Immature natural killer cell (primary cell): Measurements from ENCODE around the gene UST. TPM values are rescaled to one million over a fixed set of nuclear protein-coding genes. Genes with fewer than 3 reads are reported as not detected.
A peak's percentile ranks its signal among the peaks of the same experiment; 100 is the strongest.

Source experiments
- DNase-seq, 3 donors: peaks; one replicate each; pipeline ENCODE4 v3.0.0; 2022; ENCODE audit warnings: mixed read lengths in 1 of 3
- H3K27ac Mint-ChIP-seq, 6 donors: one replicate each; pipeline ENCODE4 v1.8.0; 2020; ENCODE audit warnings: mixed read lengths in 6 of 6, mild to moderate bottlenecking in 5 of 6, inconsistent platforms in 4 of 6, moderate library complexity in 3 of 6
- H3K27me3 Mint-ChIP-seq, 3 donors: one replicate each; pipeline ENCODE4 v1.8.0; 2020 to 2021; ENCODE audit warnings: low read depth in 3 of 3, mild to moderate bottlenecking in 3 of 3, mixed read lengths in 3 of 3, moderate library complexity in 3 of 3, inconsistent platforms in 1 of 3
- H3K36me3 Mint-ChIP-seq, 3 donors: one replicate each; pipeline ENCODE4 v1.8.0; 2020; ENCODE audit warnings: mixed read lengths in 3 of 3, inconsistent platforms in 2 of 3, mild to moderate bottlenecking in 2 of 3
- H3K4me1 Mint-ChIP-seq, 2 donors: one replicate each; pipeline ENCODE4 v1.8.0; 2020; ENCODE audit warnings: inconsistent platforms in 2 of 2, mild to moderate bottlenecking in 2 of 2, mixed read lengths in 2 of 2, moderate library complexity in 1 of 2
- H3K4me3 Mint-ChIP-seq, 5 donors: one replicate each; pipeline ENCODE4 v1.8.0; 2020; ENCODE audit warnings: mild to moderate bottlenecking in 5 of 5, mixed read lengths in 5 of 5, inconsistent platforms in 3 of 5, moderate library complexity in 3 of 5
- H3K9me3 Mint-ChIP-seq, 6 donors: one replicate each; pipeline ENCODE4 v1.8.0; 2020; ENCODE audit warnings: mild to moderate bottlenecking in 6 of 6, mixed read lengths in 6 of 6, inconsistent platforms in 4 of 6, moderate library complexity in 3 of 6
- polyA plus RNA-seq, 3 donors: library from polyadenylated mRNA; unstranded; fragments of 300-500 nt; fragmentation: Illumina TruSeq; gene quantifications; one replicate each; pipeline ENCODE4 v1.2.3, GENCODE V29; 2021

Gene UST
- polyA plus RNA-seq, 3 donors from 2014 or later: 3.7 to 6.9 (median 6.3) TPM

DNA sequence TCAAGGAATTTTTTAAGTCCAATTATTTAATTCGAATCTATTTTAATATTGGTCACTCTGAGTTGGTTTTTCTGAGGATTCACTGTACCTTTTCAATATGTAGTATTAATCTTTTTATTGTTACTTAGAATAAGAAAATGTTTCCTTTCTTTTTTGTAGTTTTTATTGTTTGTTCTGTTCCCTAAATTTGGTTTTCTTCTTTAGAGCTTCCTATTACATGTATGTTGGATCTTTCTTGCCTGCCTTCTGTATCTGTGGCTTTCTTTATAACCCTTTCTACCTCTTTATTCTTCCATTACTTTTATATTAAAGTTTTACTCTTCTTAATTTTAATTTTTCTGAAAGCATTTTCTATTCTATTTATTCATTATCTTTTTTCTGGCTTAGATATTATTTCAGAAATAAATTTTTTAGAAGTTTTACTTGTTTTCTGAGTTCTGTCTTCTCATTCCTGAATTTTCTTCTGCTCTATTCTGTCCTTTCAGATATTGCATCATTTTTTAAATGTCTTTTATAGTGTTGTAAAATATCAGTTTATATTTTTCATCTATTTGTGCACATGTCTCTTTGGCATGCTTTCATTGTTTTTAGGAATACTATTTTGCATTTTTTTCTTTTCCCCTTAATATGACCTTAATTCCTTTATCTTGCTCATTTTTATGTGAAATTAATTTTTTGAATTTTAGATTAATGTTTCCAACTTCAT is 33.6 kb upstream of the UST start:
- DNase-seq: no peak
- H3K27me3 Mint-ChIP-seq: peaks cover 2 to 15% (median 10%) of the 10 kb centered on the region in 3 donors
- no peak overlapping the region for H3K4me3 Mint-ChIP-seq
- no peaks in the 10 kb centered on the region for H3K4me1 Mint-ChIP-seq
- peaks cover 7 to 20% (median 12%) of the 10 kb centered on the region in 6 donors for H3K9me3 Mint-ChIP-seq
- no peak overlapping the region for H3K27ac Mint-ChIP-seq
- peaks cover 4 to 11% (median 8%) of the 10 kb centered on the region in 3 donors for H3K36me3 Mint-ChIP-seq

DNA sequence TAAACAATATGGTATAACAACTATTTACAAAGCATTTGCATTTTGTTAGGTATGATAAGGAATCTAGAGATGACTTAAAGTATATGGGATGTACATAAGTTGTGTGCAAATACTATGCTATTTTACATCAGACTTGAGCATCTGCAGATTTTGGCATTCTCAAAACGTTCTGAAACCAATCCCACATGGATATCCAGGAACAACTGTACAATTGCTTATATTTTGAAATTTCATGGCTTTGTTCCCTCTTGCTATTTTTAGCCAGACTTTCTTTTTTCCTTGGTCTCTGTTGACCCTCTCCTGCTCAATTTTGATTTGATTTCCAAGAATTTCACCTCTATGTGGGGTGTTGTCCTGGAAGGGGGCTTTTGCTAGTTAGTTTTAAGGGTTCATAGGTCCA is 32.9 kb upstream of the UST start:
- Mint-ChIP-seq H3K9me3 (peaks cover 7 to 20% (median 12%) of the 10 kb centered on the region in 6 donors), H3K4me3 (no peak overlapping the region), H3K27ac (no peak overlapping the region), H3K4me1 (no peaks in the 10 kb centered on the region), H3K36me3 (peaks cover 4 to 11% (median 8%) of the 10 kb centered on the region in 3 donors), H3K27me3 (peaks cover 2 to 15% (median 9%) of the 10 kb centered on the region in 3 donors)
- no peak for DNase-seq

DNA sequence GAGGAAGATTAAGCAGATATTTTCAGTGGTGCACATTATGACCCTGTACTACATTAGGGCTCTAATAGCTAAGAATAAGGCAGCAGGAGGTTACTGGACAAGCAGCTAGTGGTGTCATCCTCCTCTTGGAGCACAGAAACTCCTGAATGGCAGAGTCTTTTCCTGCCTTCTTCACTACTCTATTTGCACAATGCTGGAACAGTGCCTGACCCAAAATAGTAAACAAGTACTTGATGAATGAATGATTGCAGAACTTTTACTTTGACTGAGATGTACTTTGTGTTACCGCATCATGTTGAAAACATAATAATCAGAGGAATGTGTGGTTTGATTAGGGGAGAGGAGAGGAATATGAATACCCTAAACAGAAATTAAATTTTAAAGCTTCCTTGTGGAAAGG is 30.0 kb upstream of the UST start:
- DNase-seq: no peak
- peaks cover 4 to 11% (median 8%) of the 10 kb centered on the region in 3 donors for H3K36me3 Mint-ChIP-seq
- H3K27ac Mint-ChIP-seq: no peak overlapping the region
- H3K27me3 Mint-ChIP-seq: peaks cover 6 to 12% (median 7%) of the 10 kb centered on the region in 3 donors
- no peak overlapping the region for H3K4me3 Mint-ChIP-seq
- peaks cover 7 to 20% (median 11%) of the 10 kb centered on the region in 6 donors for H3K9me3 Mint-ChIP-seq
- H3K4me1 Mint-ChIP-seq: no peaks in the 10 kb centered on the region

DNA sequence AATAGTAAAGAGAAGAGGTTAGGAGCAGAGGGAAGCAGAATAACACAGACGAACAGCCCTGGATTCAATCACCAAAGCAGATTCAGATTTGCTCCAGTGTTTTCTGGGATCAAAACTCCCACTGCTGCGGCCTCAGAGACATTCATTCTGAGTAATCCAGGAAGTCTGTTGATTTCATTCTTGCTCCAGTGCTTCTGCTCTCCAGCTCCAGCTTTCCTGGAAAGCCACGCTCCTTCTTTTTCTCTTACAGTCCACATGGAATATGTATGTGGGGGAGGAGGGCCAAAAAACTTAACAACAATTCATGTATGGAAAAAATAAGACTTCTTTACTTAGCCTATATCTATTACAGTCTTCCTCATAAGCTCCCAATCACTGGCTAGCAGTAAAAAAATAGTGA is 26.4 kb upstream of the UST start:
- peaks cover 0 to 3% (median 0%) of the 10 kb centered on the region in 6 donors for H3K9me3 Mint-ChIP-seq

DNA sequence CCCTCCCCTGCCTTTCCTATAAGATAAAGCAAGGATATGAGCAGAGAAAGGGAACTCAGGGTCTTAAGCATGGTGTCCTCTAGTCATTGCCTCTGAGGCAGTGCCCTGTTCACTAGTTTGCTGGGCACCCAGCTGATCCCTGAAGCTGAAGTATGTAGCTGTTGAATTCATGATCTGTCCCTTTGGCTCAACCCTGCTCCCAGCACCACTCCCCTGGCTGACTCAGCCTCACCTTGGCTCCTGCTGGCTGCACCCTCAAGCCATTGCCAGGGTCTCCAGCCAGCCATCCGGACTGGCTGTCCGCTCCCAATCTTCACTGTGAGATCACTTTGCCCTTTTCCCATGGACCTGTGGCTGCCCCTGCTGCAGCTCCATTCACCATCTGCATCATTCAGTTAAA is 25.9 kb upstream of the UST start:
- no peak for DNase-seq
- peaks cover 0 to 3% (median 0%) of the 10 kb centered on the region in 6 donors for H3K9me3 Mint-ChIP-seq
- H3K27me3 Mint-ChIP-seq: peaks cover 3 to 9% (median 6%) of the 10 kb centered on the region in 3 donors
- H3K4me1 Mint-ChIP-seq: no peaks in the 10 kb centered on the region
- H3K27ac Mint-ChIP-seq: no peak overlapping the region
- no peak overlapping the region for H3K4me3 Mint-ChIP-seq
- peaks cover 0 to 3% (median 0%) of the 10 kb centered on the region in 3 donors for H3K36me3 Mint-ChIP-seq

More for the DNA sequence above, 26.4 kb upstream of the UST start:
- H3K4me3 Mint-ChIP-seq: no peak overlapping the region
- H3K36me3 Mint-ChIP-seq: peaks cover 0 to 3% (median 0%) of the 10 kb centered on the region in 3 donors
- H3K27ac Mint-ChIP-seq: no peak overlapping the region
- peaks cover 2 to 9% (median 6%) of the 10 kb centered on the region in 3 donors for H3K27me3 Mint-ChIP-seq
- H3K4me1 Mint-ChIP-seq: no peaks in the 10 kb centered on the region
- no peak for DNase-seq

DNA sequence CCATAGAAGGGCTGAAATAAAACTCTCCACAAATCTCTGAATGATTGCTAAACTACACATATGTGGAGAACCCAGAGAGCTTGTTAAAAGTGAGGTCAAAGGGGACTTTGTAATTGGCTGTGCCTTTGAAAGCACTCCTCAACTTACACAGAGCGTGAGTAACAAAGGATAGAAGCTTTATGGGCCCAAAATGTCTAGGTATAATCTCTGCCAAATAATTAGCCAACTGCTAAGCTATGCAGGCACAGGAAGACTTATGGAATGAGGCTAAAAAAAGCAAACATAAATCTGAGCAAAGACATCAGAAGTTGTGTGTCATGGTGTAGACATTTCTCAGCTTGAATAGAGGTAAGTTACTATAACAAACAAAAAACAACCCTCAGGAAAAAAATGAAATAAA is 23.3 kb upstream of the UST start:
- Mint-ChIP-seq H3K27me3 (peaks cover 5 to 10% (median 9%) of the 10 kb centered on the region in 3 donors), H3K9me3 (peaks cover 0 to 3% (median 1%) of the 10 kb centered on the region in 6 donors), H3K4me1 (no peaks in the 10 kb centered on the region), H3K4me3 (no peak overlapping the region), H3K36me3 (peaks cover 0 to 3% (median 3%) of the 10 kb centered on the region in 3 donors), H3K27ac (no peak overlapping the region)
- DNase-seq: no peak

DNA sequence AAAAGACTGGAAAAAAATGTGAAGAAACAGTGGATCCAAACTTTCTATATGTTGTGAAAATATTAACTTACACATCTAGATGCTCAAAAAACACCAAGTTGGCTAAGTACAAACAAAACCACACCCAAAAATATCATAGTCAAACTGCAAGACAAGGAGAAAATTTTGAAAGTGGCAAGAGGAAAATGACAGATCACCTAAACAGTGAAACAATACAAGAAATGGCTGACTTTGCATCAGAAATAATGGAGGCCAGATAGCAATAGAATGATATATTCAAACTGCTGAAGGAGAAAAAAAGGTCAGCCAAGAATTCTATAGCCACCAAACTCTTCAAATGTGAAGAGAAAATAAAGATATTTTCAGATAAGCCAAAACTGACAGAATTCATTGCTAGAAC is 22.4 kb upstream of the UST start:
- Mint-ChIP-seq H3K9me3 (peaks cover 0 to 3% (median 1%) of the 10 kb centered on the region in 6 donors), H3K4me3 (no peak overlapping the region), H3K4me1 (no peaks in the 10 kb centered on the region), H3K27me3 (peaks cover 8 to 10% (median 9%) of the 10 kb centered on the region in 3 donors), H3K36me3 (peaks cover 0 to 3% (median 3%) of the 10 kb centered on the region in 3 donors), H3K27ac (no peak overlapping the region)
- no peak for DNase-seq

DNA sequence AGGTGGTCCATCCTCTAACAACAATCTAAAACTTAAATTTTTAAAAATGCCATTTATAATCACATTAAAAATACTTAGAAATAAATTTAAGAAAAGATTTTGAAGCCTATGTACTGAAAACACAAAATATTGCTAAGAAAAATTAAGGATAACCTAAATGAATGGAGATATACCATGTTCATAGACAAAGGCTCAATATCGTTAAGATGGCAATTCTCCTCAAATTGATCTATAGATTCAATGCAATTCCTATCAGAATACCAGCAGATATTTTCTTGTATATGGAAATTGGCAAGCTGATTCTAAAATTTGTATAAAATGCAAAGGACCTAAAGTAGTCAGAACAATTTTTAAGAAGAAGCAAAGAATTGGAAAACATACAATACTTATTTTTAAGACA is 19.7 kb upstream of the UST start:
- H3K36me3 Mint-ChIP-seq: peaks cover 0 to 3% (median 3%) of the 10 kb centered on the region in 3 donors
- peaks cover 0 to 3% (median 1%) of the 10 kb centered on the region in 6 donors for H3K9me3 Mint-ChIP-seq
- DNase-seq: no peak
- no peak overlapping the region for H3K4me3 Mint-ChIP-seq
- H3K27ac Mint-ChIP-seq: no peak overlapping the region
- H3K27me3 Mint-ChIP-seq: peaks cover 5 to 7% (median 6%) of the 10 kb centered on the region in 3 donors
- no peaks in the 10 kb centered on the region for H3K4me1 Mint-ChIP-seq

DNA sequence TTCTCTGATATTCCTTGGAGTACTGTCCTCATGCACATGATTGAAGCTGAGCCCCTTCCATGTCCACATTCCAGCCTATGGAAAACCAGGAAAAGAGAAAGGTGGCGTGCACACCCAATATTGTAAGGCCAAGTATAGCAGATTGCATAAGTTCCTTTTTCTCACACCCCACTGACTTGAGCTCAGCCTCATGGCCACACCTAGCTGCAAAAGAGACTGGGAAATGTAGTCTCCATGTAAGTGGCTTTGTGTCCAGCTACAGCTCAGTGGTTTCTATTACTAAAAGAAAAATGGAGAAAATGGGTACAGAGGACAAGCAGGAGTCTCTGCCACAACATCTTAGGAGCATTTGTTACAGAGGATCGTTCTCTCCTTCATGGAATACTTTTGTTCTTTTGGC is 10.8 kb upstream of the UST start:
- Mint-ChIP-seq H3K4me3 (no peak overlapping the region), H3K9me3 (no peaks in the 10 kb centered on the region), H3K36me3 (no peaks in the 10 kb centered on the region), H3K4me1 (peaks cover 0 to 4% of the 10 kb centered on the region in 2 donors), H3K27me3 (peaks cover 0 to 2% (median 0%) of the 10 kb centered on the region in 3 donors), H3K27ac (no peak overlapping the region)
- no peak for DNase-seq

DNA sequence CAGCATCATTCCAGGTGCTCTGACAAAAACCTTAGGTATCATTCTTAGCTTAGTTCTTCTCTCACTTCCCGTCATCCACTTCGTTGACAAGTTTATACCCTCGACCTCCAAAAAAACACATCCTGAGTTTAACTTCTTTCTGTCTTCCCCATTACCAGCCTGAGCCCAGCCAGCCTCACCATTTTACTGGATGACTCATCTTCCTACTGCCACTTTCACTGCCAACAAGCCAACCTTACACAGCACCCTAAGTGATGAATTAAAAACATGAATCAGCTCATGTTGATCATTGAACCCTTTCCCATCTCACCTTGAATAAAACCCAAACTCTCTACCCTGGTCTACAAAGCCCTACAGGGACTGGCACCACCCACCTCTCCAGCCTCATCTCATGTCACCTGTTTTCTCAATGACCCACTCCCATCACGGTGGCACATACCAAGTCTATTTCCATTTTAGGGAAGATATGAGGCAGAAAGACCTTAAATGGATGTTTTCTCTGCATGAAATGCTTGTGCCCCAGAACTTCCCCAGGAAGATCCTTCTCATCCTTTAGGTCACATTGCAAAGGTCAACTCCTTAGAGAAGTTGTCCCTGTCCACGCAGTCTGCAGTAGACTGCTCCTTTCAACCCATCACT is 9.9 kb upstream of the UST start:
- no peaks in the 10 kb centered on the region for H3K9me3 Mint-ChIP-seq
- no peak for DNase-seq
- H3K4me1 Mint-ChIP-seq: peaks cover 0 to 4% of the 10 kb centered on the region in 2 donors
- no peak overlapping the region for H3K4me3 Mint-ChIP-seq
- no peaks in the 10 kb centered on the region for H3K36me3 Mint-ChIP-seq
- H3K27ac Mint-ChIP-seq: no peak overlapping the region
- H3K27me3 Mint-ChIP-seq: peaks cover 0 to 2% (median 0%) of the 10 kb centered on the region in 3 donors

DNA sequence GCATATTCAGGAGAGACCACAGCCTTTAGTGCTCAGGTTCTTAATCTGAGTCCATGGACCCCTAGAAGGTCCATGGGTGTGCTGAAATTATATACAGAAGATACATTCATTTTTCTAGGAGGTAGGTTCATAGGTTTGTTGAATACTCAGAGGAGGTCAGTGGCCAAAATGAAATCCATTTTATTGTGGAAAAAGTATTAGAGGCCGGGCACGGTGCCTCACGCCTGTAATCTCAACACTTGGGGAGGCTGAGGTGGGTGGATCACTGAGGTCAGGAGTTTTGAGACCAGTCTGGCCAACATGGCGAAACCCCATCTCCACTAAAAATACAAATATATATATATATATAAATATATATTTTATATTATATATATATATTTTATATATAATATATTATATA is 9.0 kb upstream of the UST start:
- H3K27ac Mint-ChIP-seq: no peak overlapping the region
- no peaks in the 10 kb centered on the region for H3K36me3 Mint-ChIP-seq
- H3K4me1 Mint-ChIP-seq: peaks cover 0 to 4% of the 10 kb centered on the region in 2 donors
- H3K9me3 Mint-ChIP-seq: no peaks in the 10 kb centered on the region
- DNase-seq: no peak
- H3K4me3 Mint-ChIP-seq: no peak overlapping the region
- peaks cover 0 to 2% (median 0%) of the 10 kb centered on the region in 3 donors for H3K27me3 Mint-ChIP-seq

DNA sequence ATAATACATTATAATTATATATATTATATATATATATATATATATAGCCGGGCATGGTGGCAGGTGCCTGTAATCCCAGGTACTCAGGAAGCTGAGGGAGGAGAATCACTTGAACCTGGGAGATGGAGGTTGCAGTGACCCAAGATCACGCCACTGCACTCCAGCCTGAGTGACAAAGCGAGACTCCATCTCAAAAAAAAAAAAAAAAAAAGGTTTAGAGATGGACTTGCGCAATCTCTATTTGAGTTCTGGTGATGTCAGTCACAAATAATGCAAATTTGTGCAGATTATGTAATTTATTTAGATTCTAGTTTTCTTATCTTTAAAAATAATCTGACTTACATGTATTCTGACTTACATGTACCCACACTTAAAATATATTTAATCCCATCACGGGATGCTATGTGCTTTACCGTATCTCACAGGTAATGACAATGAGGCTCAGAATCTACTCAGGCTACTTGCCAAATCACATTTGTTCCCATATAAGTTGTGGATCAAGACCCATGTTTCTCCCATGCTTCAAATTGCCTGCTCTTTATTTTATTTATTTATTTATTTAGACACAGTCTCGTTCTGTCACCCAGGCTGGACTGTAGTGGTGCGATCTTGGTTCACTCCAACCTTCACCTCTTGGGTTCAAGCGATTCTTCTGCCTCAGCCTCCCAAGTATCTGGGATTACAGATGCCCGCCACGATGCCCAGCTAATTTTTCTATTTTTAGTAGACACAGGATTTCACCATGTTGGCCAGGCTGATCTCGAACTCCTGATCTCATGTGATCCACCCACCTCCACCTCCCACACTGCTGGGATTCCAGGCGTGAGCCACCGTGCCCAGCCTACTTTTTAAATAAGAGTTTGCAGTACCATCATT is 7.6 kb upstream of the UST start:
- H3K27ac Mint-ChIP-seq: no peak overlapping the region
- H3K9me3 Mint-ChIP-seq: no peaks in the 10 kb centered on the region
- no peaks in the 10 kb centered on the region for H3K36me3 Mint-ChIP-seq
- peaks cover 0 to 2% (median 0%) of the 10 kb centered on the region in 3 donors for H3K27me3 Mint-ChIP-seq
- no peak overlapping the region for H3K4me3 Mint-ChIP-seq
- no peak for DNase-seq
- peaks cover 0 to 4% of the 10 kb centered on the region in 2 donors for H3K4me1 Mint-ChIP-seq

DNA sequence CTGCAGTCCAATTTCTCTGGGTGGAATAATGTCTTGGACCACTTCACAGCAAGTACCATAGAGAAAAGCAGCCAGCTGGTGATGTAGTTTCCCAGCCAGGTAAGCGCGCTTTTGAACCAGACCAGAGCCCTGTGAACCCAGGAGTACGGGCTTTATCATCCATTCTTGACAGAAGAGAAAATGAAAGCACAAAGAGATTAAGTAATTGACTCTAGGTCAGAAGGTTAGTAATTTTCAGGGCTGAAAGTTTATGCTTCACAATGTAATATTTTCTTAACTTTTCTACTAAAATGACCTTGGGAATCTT is 7.1 kb upstream of the UST start:
- no peaks in the 10 kb centered on the region for H3K36me3 Mint-ChIP-seq
- H3K4me3 Mint-ChIP-seq: no peak overlapping the region
- peaks cover 0 to 2% (median 0%) of the 10 kb centered on the region in 3 donors for H3K27me3 Mint-ChIP-seq
- peak overlapping the region in 1 of 6 donors; percentile 9 for H3K27ac Mint-ChIP-seq
- no peaks in the 10 kb centered on the region for H3K9me3 Mint-ChIP-seq
- peaks cover 0 to 4% of the 10 kb centered on the region in 2 donors for H3K4me1 Mint-ChIP-seq
- no peak for DNase-seq

DNA sequence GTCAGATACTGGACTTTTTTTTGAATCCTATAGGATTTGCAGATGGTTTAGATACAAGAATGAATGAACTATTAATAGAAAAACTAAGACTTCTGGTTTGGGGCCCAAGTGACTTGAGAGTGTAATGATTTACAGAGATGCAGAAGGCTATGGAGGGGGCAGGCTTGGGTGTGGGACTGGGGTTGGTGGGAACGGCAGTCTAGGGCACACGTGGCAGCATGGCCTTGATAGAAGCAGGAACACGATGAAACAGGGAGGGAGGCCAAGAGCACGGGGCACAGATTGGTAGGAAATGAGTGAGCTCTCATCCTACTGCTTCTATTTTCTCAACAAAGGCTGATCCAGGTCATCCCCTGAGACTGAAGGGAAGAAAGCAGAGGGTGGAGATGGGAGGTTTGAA is 3.4 kb upstream of the UST start:
- H3K36me3 Mint-ChIP-seq: no peaks in the 10 kb centered on the region
- no peak overlapping the region for H3K27ac Mint-ChIP-seq
- no peak overlapping the region for H3K4me3 Mint-ChIP-seq
- peaks cover 2 to 5% (median 3%) of the 10 kb centered on the region in 3 donors for H3K27me3 Mint-ChIP-seq
- no peaks in the 10 kb centered on the region for H3K9me3 Mint-ChIP-seq
- H3K4me1 Mint-ChIP-seq: peaks cover 14 to 16% of the 10 kb centered on the region in 2 donors
- DNase-seq: no peak
